Placental pericyte (primary cell): Measurements from ENCODE around the gene TAF6L. TPM values are rescaled to one million over a fixed set of nuclear protein-coding genes. Genes with fewer than 3 reads are reported as not detected.

Source experiments
- small RNA-seq: library from RNA; depleted of rRNA; stranded (forward); fragments of <200 nt; gene quantifications from one replicate; pipeline ENCODE3, GENCODE V24; 2012; ENCODE audit warnings: low replicate concordance
- total RNA-seq: library from RNA; depleted of rRNA; stranded (reverse); fragments of >200 nt; gene quantifications from 2 replicates; pipeline ENCODE4 v1.2.3, GENCODE V29; 2012

The TAF6L gene, protein sequence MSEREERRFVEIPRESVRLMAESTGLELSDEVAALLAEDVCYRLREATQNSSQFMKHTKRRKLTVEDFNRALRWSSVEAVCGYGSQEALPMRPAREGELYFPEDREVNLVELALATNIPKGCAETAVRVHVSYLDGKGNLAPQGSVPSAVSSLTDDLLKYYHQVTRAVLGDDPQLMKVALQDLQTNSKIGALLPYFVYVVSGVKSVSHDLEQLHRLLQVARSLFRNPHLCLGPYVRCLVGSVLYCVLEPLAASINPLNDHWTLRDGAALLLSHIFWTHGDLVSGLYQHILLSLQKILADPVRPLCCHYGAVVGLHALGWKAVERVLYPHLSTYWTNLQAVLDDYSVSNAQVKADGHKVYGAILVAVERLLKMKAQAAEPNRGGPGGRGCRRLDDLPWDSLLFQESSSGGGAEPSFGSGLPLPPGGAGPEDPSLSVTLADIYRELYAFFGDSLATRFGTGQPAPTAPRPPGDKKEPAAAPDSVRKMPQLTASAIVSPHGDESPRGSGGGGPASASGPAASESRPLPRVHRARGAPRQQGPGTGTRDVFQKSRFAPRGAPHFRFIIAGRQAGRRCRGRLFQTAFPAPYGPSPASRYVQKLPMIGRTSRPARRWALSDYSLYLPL
- 19.3 and 29.5 TPM in 2 replicates for total RNA-seq

GRCh38 chr11:62771144-62772021 lies at the start of gene TAF6L:
TSS of gene TAF6L (plus strand) at chr11:62771396. CDS start at chr11:62775784, 4,388 bp downstream.

GRCh38 chr11:62727165-62727871 lies 43.9 kb upstream of the TAF6L start, which contains the start of gene HNRNPUL2:
TSS of gene HNRNPUL2 (minus strand) at chr11:62727457. CDS start at chr11:62727156, 301 bp downstream.

DNA sequence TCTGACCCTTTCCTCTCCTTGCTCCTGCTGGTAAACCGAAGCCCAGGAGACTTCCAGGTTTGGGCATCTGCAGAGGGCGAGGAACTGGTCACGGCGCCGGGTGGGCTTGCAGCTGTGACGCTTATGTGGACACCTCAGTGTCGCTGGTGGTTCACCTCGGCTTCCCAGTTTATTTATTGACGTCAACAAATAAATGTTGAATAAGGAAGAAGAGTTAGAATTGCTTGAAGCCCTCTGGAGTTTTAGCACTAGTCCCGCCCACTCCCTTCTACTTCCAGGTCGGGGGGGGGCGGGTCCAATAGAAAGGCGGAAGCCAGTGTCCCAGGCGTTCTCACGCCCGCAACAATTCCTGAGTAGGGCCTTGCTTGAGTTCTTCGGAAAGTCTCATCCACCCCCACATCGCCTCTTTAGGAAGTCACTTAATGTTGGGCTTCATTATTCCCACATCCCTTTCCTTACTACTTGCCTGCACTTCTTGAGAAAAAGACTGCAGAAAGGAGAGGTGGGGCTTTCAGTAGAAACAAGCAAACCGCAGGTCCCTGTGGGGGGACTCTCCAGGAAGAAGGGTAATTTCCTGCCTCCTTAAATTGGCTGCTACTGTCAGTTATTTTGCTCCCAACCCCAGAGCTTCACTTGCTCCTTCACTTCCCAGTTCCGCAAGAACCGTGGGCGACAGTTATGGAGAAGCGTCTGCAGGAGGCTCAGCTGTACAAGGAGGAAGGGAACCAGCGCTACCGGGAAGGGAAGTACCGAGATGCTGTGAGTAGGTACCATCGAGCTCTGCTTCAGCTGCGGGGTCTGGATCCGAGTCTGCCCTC lies 42.8 kb upstream of the TAF6L start, which contains the start of gene TTC9C:
Gene TTC9C (plus strand): TSS at position 316 of the 818 bp plus-strand sequence. CDS start 363 bp downstream, at position 679.

GRCh38 chr11:62753736-62754603 lies 17.2 kb upstream of the TAF6L start, which contains the start of gene ZBTB3:
TSS of gene ZBTB3 (minus strand) at chr11:62754160. CDS start at chr11:62753664, 496 bp downstream.

GRCh38 chr11:62787005-62787759 lies 16.0 kb downstream of the TAF6L start, which contains the start of gene TMEM179B:
TSS of gene TMEM179B (plus strand) at chr11:62787402. CDS start at chr11:62787432, 30 bp downstream.

GRCh38 chr11:62791501-62792201 lies 20.5 kb downstream of the TAF6L start, which contains the start of gene TMEM223:
TSS of gene TMEM223 (minus strand) at chr11:62792006. CDS start at chr11:62791994, 12 bp downstream.

GRCh38 chr11:62805076-62805892 lies 34.1 kb downstream of the TAF6L start, which contains the start of gene NXF1:
TSS of gene NXF1 (minus strand) at chr11:62805440. CDS start at chr11:62805356, 84 bp downstream.

DNA sequence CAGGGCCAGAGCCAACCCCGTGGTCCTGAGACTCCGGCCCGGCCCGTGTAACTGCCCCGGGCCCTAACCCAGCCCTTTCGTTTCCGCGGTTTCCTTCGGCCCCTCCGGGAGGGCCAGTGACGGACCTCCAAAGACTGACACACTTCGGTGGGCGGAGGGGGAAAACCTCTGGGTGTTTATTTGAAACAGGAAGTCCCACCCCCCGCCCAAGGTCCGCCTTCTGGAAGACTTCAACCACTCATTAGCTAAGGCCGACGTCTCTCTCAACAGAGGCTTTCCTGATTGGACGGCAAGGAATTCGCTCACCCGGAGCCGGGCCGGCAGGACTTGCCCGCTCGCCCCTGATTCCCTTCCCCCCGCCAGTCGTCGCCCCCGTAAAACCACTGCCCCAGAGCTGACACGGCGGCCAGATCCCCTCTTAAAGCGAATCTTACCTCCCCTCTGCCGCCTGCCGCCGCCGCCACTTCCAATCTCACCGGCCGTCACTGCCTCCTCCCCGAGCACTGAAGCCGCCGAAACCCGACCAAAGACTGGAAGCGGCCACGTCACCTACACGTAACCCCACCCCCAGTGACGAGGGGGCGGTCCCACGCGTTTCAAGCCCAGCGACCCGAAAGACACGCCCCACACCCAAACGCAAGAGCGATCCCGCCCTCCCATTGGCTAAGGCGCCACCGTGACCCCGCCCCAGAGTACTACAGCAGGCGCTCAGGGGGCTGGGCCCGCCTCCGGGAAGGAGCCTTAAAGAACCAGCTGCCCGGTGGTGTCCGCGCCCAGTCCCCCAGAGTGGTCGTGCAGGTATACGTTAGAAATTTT lies 60.5 kb downstream of the TAF6L start, which contains the start of gene STX5:
Gene STX5 (minus strand): TSS at position 532 of the 816 bp plus-strand sequence. CDS start 808 bp downstream, outside the sequence.

GRCh38 chr11:62832336-62833234 lies 61.4 kb downstream of the TAF6L start, which contains the start of gene TEX54:
TSS of gene TEX54 (minus strand) at chr11:62832841.

Small RNAs within 50 kb of the gene (small RNA-seq; reads per million reads assigned to genes)
- gene MIR6514 = 0.65 reads per million, percentile 28 among the genes with 10 or more reads in this experiment
- not detected for gene RNU6-118P

Other genes starting within 250 kb of the TAF6L start
- 206 and 490 TPM in 2 replicates for gene AHNAK, start 224.6 kb upstream of the TAF6L start, total RNA-seq
- 914 and 1,622 TPM in 2 replicates for gene EEF1G, start 197.5 kb upstream of the TAF6L start, total RNA-seq
- 7.4 and 8.4 TPM in 2 replicates for gene TUT1, start 179.9 kb upstream of the TAF6L start, total RNA-seq
- 82.7 and 179 TPM in 2 replicates for gene MTA2, start 169.5 kb upstream of the TAF6L start, total RNA-seq
- gene EML3, start 158.6 kb upstream of the TAF6L start, total RNA-seq = 17.9 and 20.3 TPM in 2 replicates
- 1.3 and 4.6 TPM in 2 replicates for gene ROM1, start 158.1 kb upstream of the TAF6L start, total RNA-seq
- 34.6 and 47.0 TPM in 2 replicates for gene B3GAT3, start 149.4 kb upstream of the TAF6L start, total RNA-seq
- 222 and 365 TPM in 2 replicates for gene GANAB, start 124.8 kb upstream of the TAF6L start, total RNA-seq
- 19.0 and 38.4 TPM in 2 replicates for gene INTS5, start 118.1 kb upstream of the TAF6L start, total RNA-seq
- gene C11orf98, start 106.2 kb upstream of the TAF6L start, total RNA-seq = 19.9 and 31.8 TPM in 2 replicates
- gene CSKMT, start 106.1 kb upstream of the TAF6L start, total RNA-seq = 5.3 and 10.0 TPM in 2 replicates
- 4.6 and 7.6 TPM in 2 replicates for gene UQCC3, start 99.7 kb upstream of the TAF6L start, total RNA-seq
- gene LBHD1, start 99.1 kb upstream of the TAF6L start, total RNA-seq = 5.2 and 5.5 TPM in 2 replicates
- gene UBXN1, start 92.3 kb upstream of the TAF6L start, total RNA-seq = 62.4 and 230 TPM in 2 replicates
- 3.7 and 4.7 TPM in 2 replicates for gene LRRN4CL, start 81.9 kb upstream of the TAF6L start, total RNA-seq
- gene BSCL2, start 64.0 kb upstream of the TAF6L start, total RNA-seq = 42.2 and 63.7 TPM in 2 replicates
- gene GNG3, start 63.7 kb upstream of the TAF6L start, total RNA-seq = not detected in 2 replicates
- 7.0 and 16.3 TPM in 2 replicates for gene HNRNPUL2, start 43.9 kb upstream of the TAF6L start, total RNA-seq
- 39.8 and 49.1 TPM in 2 replicates for gene TTC9C, start 42.9 kb upstream of the TAF6L start, total RNA-seq
- 15.1 and 18.3 TPM in 2 replicates for gene ZBTB3, start 17.2 kb upstream of the TAF6L start, total RNA-seq
- gene POLR2G, start 9.8 kb upstream of the TAF6L start, total RNA-seq = 54.0 and 56.0 TPM in 2 replicates
- 42.2 and 50.7 TPM in 2 replicates for gene TMEM179B, start 16.0 kb downstream of the TAF6L start, total RNA-seq
- gene TMEM223, start 20.6 kb downstream of the TAF6L start, total RNA-seq = 11.2 and 21.0 TPM in 2 replicates
- 35.2 and 49.5 TPM in 2 replicates for gene NXF1, start 34.0 kb downstream of the TAF6L start, total RNA-seq
- 48.7 and 70.2 TPM in 2 replicates for gene STX5, start 60.7 kb downstream of the TAF6L start, total RNA-seq
- not detected in 2 replicates for gene TEX54, start 61.4 kb downstream of the TAF6L start, total RNA-seq
- 44.6 and 56.4 TPM in 2 replicates for gene WDR74, start 68.2 kb downstream of the TAF6L start, total RNA-seq
- 160 and 906 TPM in 2 replicates for gene SLC3A2, start 109.5 kb downstream of the TAF6L start, total RNA-seq
- not detected in 2 replicates for gene CHRM1, start 150.0 kb downstream of the TAF6L start, total RNA-seq
- gene SLC22A6, start 213.6 kb downstream of the TAF6L start, total RNA-seq = not detected in 2 replicates
- not detected in 2 replicates for gene SLC22A8, start 244.4 kb downstream of the TAF6L start, total RNA-seq